Measurements from ENCODE around the gene INKA2. TPM values are rescaled to one million over a fixed set of nuclear protein-coding genes. Genes with fewer than 3 reads are reported as not detected.

INKA2 gene
- total and polyA plus RNA-seq, 2 experiments from 2014 or later = 1.8 to 3.2 TPM

- no peaks in the 10 kb centered on the region for H3K27me3 ChIP-seq
- no peak overlapping the region for H2AFZ ChIP-seq
- H3K36me3 ChIP-seq (replicated peaks; ENCODE audit: insufficient read depth, low read depth) = no peaks in the 10 kb centered on the region
- 90% methylated on average over 5 of the region's 5 CpGs for WGBS (ENCODE audit: low lambda C conversion rate, missing lambda C conversion rate)
- no peak overlapping the region for H3K4me2 ChIP-seq
- no peaks in the 10 kb centered on the region for H3K9me2 ChIP-seq (replicated peaks; ENCODE audit: insufficient read depth)
- DNase-seq (ENCODE audit: low spot score) = no peak
- no peaks in the 10 kb centered on the region for H3K79me2 ChIP-seq
- H3K9me3 ChIP-seq (ENCODE audit: low read depth) = no peaks in the 10 kb centered on the region
- H3K4me3 ChIP-seq = no peak overlapping the region
- TF ChIP-seq EZH2phosphoT487 (IDR thresholded peaks at IDR 0.05; ENCODE audit: low read depth, severe bottlenecking, unreplicated experiment) = no peak
- TF ChIP-seq CTCF (IDR thresholded peaks at IDR 0.05; ENCODE audit: poor library complexity) = no peak
- TF ChIP-seq EZH2 (IDR thresholded peaks at IDR 0.05; ENCODE audit: borderline replicate concordance) = no peak
- peaks cover 10% of the 10 kb centered on the region for H3K4me1 ChIP-seq (ENCODE audit: insufficient read depth)
- H3K27ac ChIP-seq = no peak overlapping the region
- H4K20me1 ChIP-seq (ENCODE audit: insufficient read depth, poor library complexity, severe bottlenecking) = no peaks in the 10 kb centered on the region
These were observed 36.6 kb downstream of the INKA2 start for GRCh38 chr1:111702504-111703050.

GRCh38 chr1:111699268-111699667, 39.9 kb downstream of the INKA2 start:
- Histone ChIP-seq H3K4me1 (ENCODE audit: insufficient read depth) (no peaks in the 10 kb centered on the region), H3K4me2 (no peak overlapping the region), H4K20me1 (ENCODE audit: insufficient read depth, poor library complexity, severe bottlenecking) (no peaks in the 10 kb centered on the region), H2AFZ (no peak overlapping the region), H3K27ac (no peak overlapping the region), H3K4me3 (no peak overlapping the region), H3K27me3 (no peaks in the 10 kb centered on the region), H3K9me2 (replicated peaks; ENCODE audit: insufficient read depth) (no peaks in the 10 kb centered on the region), H3K79me2 (no peaks in the 10 kb centered on the region), H3K36me3 (replicated peaks; ENCODE audit: insufficient read depth, low read depth) (no peaks in the 10 kb centered on the region), H3K9me3 (ENCODE audit: low read depth) (no peaks in the 10 kb centered on the region)
- TF ChIP-seq EZH2phosphoT487 (IDR thresholded peaks at IDR 0.05; ENCODE audit: low read depth, severe bottlenecking, unreplicated experiment) = no peak
- TF ChIP-seq EZH2 (IDR thresholded peaks at IDR 0.05; ENCODE audit: borderline replicate concordance) = no peak
- TF ChIP-seq CTCF (IDR thresholded peaks at IDR 0.05; ENCODE audit: poor library complexity) = no peak
- no peak for DNase-seq (ENCODE audit: low spot score)

- no peaks in the 10 kb centered on the region for H3K9me2 ChIP-seq (replicated peaks; ENCODE audit: insufficient read depth)
- H4K20me1 ChIP-seq (ENCODE audit: insufficient read depth, poor library complexity, severe bottlenecking) = no peaks in the 10 kb centered on the region
- TF ChIP-seq EZH2 (IDR thresholded peaks at IDR 0.05; ENCODE audit: borderline replicate concordance) = no peak
- TF ChIP-seq EZH2phosphoT487 (IDR thresholded peaks at IDR 0.05; ENCODE audit: low read depth, severe bottlenecking, unreplicated experiment) = no peak
- H3K9me3 ChIP-seq (ENCODE audit: low read depth) = no peaks in the 10 kb centered on the region
- no peak for DNase-seq (ENCODE audit: low spot score)
- no peak overlapping the region for H3K27ac ChIP-seq
- no peaks in the 10 kb centered on the region for H3K27me3 ChIP-seq
- no peak overlapping the region for H3K4me2 ChIP-seq
- no peaks in the 10 kb centered on the region for H3K36me3 ChIP-seq (replicated peaks; ENCODE audit: insufficient read depth, low read depth)
- H3K79me2 ChIP-seq = peaks cover 9% of the 10 kb centered on the region
- H3K4me3 ChIP-seq = no peak overlapping the region
- no peak overlapping the region for H2AFZ ChIP-seq
- no peaks in the 10 kb centered on the region for H3K4me1 ChIP-seq (ENCODE audit: insufficient read depth)
These were observed 42.9 kb downstream of the INKA2 start for GRCh38 chr1:111696330-111696729.

- Histone ChIP-seq H3K4me3 (no peak overlapping the region), H3K27me3 (no peaks in the 10 kb centered on the region), H3K36me3 (replicated peaks; ENCODE audit: insufficient read depth, low read depth) (no peaks in the 10 kb centered on the region), H3K4me2 (no peak overlapping the region), H3K9me2 (replicated peaks; ENCODE audit: insufficient read depth) (no peaks in the 10 kb centered on the region), H3K79me2 (peaks cover 15% of the 10 kb centered on the region), H4K20me1 (ENCODE audit: insufficient read depth, poor library complexity, severe bottlenecking) (no peaks in the 10 kb centered on the region), H3K27ac (no peak overlapping the region), H2AFZ (no peak overlapping the region), H3K9me3 (ENCODE audit: low read depth) (no peaks in the 10 kb centered on the region), H3K4me1 (ENCODE audit: insufficient read depth) (peaks cover 3% of the 10 kb centered on the region)
- no peak for TF ChIP-seq EZH2phosphoT487 (IDR thresholded peaks at IDR 0.05; ENCODE audit: low read depth, severe bottlenecking, unreplicated experiment)
- no peak for TF ChIP-seq CTCF (IDR thresholded peaks at IDR 0.05; ENCODE audit: poor library complexity)
- no peak for TF ChIP-seq EZH2 (IDR thresholded peaks at IDR 0.05; ENCODE audit: borderline replicate concordance)
- WGBS (ENCODE audit: low lambda C conversion rate, missing lambda C conversion rate) = 83% methylated on average over 1 of the region's 1 CpG
- DNase-seq (ENCODE audit: low spot score) = no peak
These were observed 43.4 kb downstream of the INKA2 start for GRCh38 chr1:111695801-111696200.
